H1 (cell line): ENCODE measurements around the gene NACAD. TPM values are rescaled to one million over a fixed set of nuclear protein-coding genes. Genes with fewer than 3 reads are reported as not detected.

Source experiments
- CTCF ChIA-PET: fragments of 300-600 bp; sonication (Branson Sonifier 250); formaldehyde crosslinking; loops from one replicate; lab custom pipeline; 2021; ENCODE audit not compliant: partially characterized antibody; lab: Charles Lee
- POLR2A ChIA-PET: fragments of 300-600 bp; sonication (Branson Sonifier 250); formaldehyde crosslinking; loops from one replicate; lab custom pipeline; 2021; ENCODE audit warnings: inconsistent platforms; ENCODE audit not compliant: partially characterized antibody; lab: Charles Lee
- DNase-seq, 2 experiments: peaks; one replicate each; pipeline versions ENCODE4 v3.0.0 to v3.0.0-alpha.2; 2010 to 2022; ENCODE audit warnings: low spot score in 2 of 2, low read depth in 1 of 2, mixed read lengths in 1 of 2
- FAIRE-seq: peaks from 2 replicates; lab custom pipeline; 2011; peaks lifted over from hg19 to GRCh38; lab: Jason Lieb, UNC
- H2AFZ ChIP-seq: 2 replicates; pipeline ENCODE4 v1.8.1; 2012; ENCODE audit warnings: low read length, inconsistent platforms
- H2AK5ac ChIP-seq: 2 replicates; pipeline ENCODE4 v1.6.1; 2013; ENCODE audit warnings: low read depth, low read length
- H2BK120ac ChIP-seq: replicated peaks from 2 replicates; pipeline ENCODE3; 2013; ENCODE audit warnings: low read depth, low read length, inconsistent platforms
- H2BK12ac ChIP-seq: 2 replicates; pipeline ENCODE4 v1.6.1; 2013; ENCODE audit warnings: low read depth, low read length
- H2BK15ac ChIP-seq: 2 replicates; pipeline ENCODE4 v1.6.1; 2013; ENCODE audit warnings: low read length
- H2BK20ac ChIP-seq: 2 replicates; pipeline ENCODE4 v1.6.1; 2013; ENCODE audit warnings: low read length
- H2BK5ac ChIP-seq: 2 replicates; pipeline ENCODE4 v1.6.1; 2013; ENCODE audit warnings: low read depth, low read length
- H3K14ac ChIP-seq: 2 replicates; pipeline ENCODE4 v1.6.1; 2013; ENCODE audit warnings: inconsistent platforms; ENCODE audit not compliant: insufficient read length
- H3K18ac ChIP-seq: 2 replicates; pipeline ENCODE4 v1.6.1; 2013; ENCODE audit warnings: low read length; ENCODE audit errors: extremely low read depth
- H3K23ac ChIP-seq: 2 replicates; pipeline ENCODE4 v1.6.1; 2013; ENCODE audit warnings: inconsistent platforms; ENCODE audit not compliant: insufficient read length
- H3K23me2 ChIP-seq: 2 replicates; pipeline ENCODE4 v1.6.1; 2013; ENCODE audit warnings: low read depth, low read length
- H3K27ac ChIP-seq: 2 replicates; pipeline ENCODE4 v1.6.1; 2011; ENCODE audit warnings: low read depth, low read length, inconsistent platforms
- H3K27me3 ChIP-seq, 4 experiments: replicated peaks in 1 of 4; 1 replicate in 1 of 4; 2 replicates in 3 of 4; pipeline versions ENCODE4 v1.6.1 to v1.8.1; 2011 to 2013; ENCODE audit warnings: low read length in 3 of 4, mild to moderate bottlenecking in 3 of 4, inconsistent platforms in 2 of 4, mixed read lengths in 2 of 4, moderate library complexity in 1 of 4; ENCODE audit not compliant: control insufficient read depth in 3 of 4, insufficient read depth in 3 of 4; ENCODE audit errors: extremely low read depth in 1 of 4
- H3K36me3 ChIP-seq, 4 experiments: 2 replicates each; pipeline versions ENCODE4 v1.6.1 to v1.8.1; 2011 to 2013; ENCODE audit warnings: mild to moderate bottlenecking in 4 of 4, low read length in 3 of 4, moderate library complexity in 2 of 4, control low read depth in 1 of 4, inconsistent platforms in 1 of 4; ENCODE audit not compliant: insufficient read depth in 4 of 4, control insufficient read depth in 2 of 4
- H3K4ac ChIP-seq: replicated peaks from 2 replicates; pipeline ENCODE3; 2013; ENCODE audit warnings: low read length, low read depth, mixed read lengths, inconsistent platforms; ENCODE audit not compliant: insufficient read length
- H3K4me1 ChIP-seq, 4 experiments: replicated peaks in 1 of 4; 1 replicate in 1 of 4; 2 replicates in 3 of 4; pipeline versions ENCODE4 v1.6.1 to v1.8.1; 2011 to 2013; ENCODE audit warnings: low read length in 3 of 4, inconsistent platforms in 2 of 4, mixed read lengths in 1 of 4; ENCODE audit not compliant: insufficient read depth in 4 of 4, control insufficient read depth in 3 of 4
- H3K4me2 ChIP-seq, 2 experiments: 2 replicates each; pipeline versions ENCODE4 v1.6.1 to v1.8.1; 2011 to 2013; ENCODE audit warnings: low read depth in 2 of 2, low read length in 2 of 2, control low read depth in 1 of 2, inconsistent platforms in 1 of 2, mild to moderate bottlenecking in 1 of 2; ENCODE audit not compliant: insufficient read depth in 1 of 2
- H3K4me3 ChIP-seq, 4 experiments: fragments of 200-600, 300-600 bp in 1 of 4; sonication (generic), shearing (Covaris generic), sonication (Bioruptor Twin) in 1 of 4; 2 replicates each; pipeline versions ENCODE4 v1.5.1 to v1.8.1; 2011 to 2016; ENCODE audit warnings: low read length in 4 of 4, low read depth in 3 of 4, control low read depth in 2 of 4, inconsistent platforms in 2 of 4, mild to moderate bottlenecking in 2 of 4, mixed read lengths in 1 of 4, moderate library complexity in 1 of 4; ENCODE audit not compliant: insufficient read depth in 2 of 4; ENCODE audit errors: extremely low read depth in 1 of 4
- H3K56ac ChIP-seq: replicated peaks from 2 replicates; pipeline ENCODE3; 2013; ENCODE audit warnings: low read depth, mild to moderate bottlenecking, mixed read lengths, low read length, inconsistent platforms; ENCODE audit not compliant: insufficient read length
- H3K79me1 ChIP-seq: 2 replicates; pipeline ENCODE4 v1.6.1; 2013; ENCODE audit warnings: low read depth, low read length, control low read depth
- H3K79me2 ChIP-seq, 2 experiments: 2 replicates each; pipeline versions ENCODE4 v1.6.1 to v1.8.1; 2012 to 2013; ENCODE audit warnings: low read length in 2 of 2, mild to moderate bottlenecking in 2 of 2, inconsistent platforms in 1 of 2; ENCODE audit not compliant: insufficient read depth in 2 of 2, control insufficient read depth in 1 of 2
- H3K9ac ChIP-seq, 4 experiments: replicated peaks in 1 of 4; 1 replicate in 1 of 4; 2 replicates in 3 of 4; pipeline versions ENCODE4 v1.6.1 to v1.8.1; 2011 to 2013; ENCODE audit warnings: low read depth in 3 of 4, low read length in 3 of 4, control low read depth in 2 of 4, mild to moderate bottlenecking in 2 of 4, moderate library complexity in 2 of 4, inconsistent platforms in 1 of 4; ENCODE audit errors: extremely low read depth in 1 of 4
- H3K9me3 ChIP-seq, 2 experiments: 2 replicates each; pipeline versions ENCODE4 v1.6.1 to v1.8.1; 2012 to 2013; ENCODE audit warnings: mild to moderate bottlenecking in 2 of 2, moderate library complexity in 2 of 2, control low read depth in 1 of 2, inconsistent platforms in 1 of 2, low read depth in 1 of 2, low read length in 1 of 2, mixed read lengths in 1 of 2; ENCODE audit not compliant: insufficient read depth in 2 of 2
- H4K20me1 ChIP-seq, 2 experiments: replicated peaks in 1 of 2; 2 replicates each; pipeline versions ENCODE3 to v1.8.1; 2011 to 2013; ENCODE audit warnings: inconsistent platforms in 2 of 2, low read length in 2 of 2, mild to moderate bottlenecking in 1 of 2; ENCODE audit not compliant: insufficient read depth in 2 of 2, control insufficient read depth in 1 of 2
- H4K5ac ChIP-seq: 2 replicates; pipeline ENCODE4 v1.6.1; 2013; ENCODE audit warnings: low read length, low read depth, mixed read lengths, inconsistent platforms; ENCODE audit not compliant: insufficient read length
- H4K8ac ChIP-seq: 2 replicates; pipeline ENCODE4 v1.8.0; 2013; ENCODE audit warnings: mild to moderate bottlenecking, moderate library complexity, low read length, inconsistent platforms; ENCODE audit not compliant: insufficient read depth; ENCODE audit errors: extremely low read depth
- H4K91ac ChIP-seq: replicated peaks from 2 replicates; pipeline ENCODE3; 2013; ENCODE audit warnings: low read length, mixed read lengths, inconsistent platforms; ENCODE audit not compliant: insufficient read length
- CEBPB ChIP-seq: IDR thresholded peaks from 2 replicates; pipeline ENCODE4 v1.6.1; 2012; ENCODE audit warnings: low read depth, low read length
- CREB1 ChIP-seq: IDR thresholded peaks from 2 replicates; pipeline ENCODE4 v1.6.1; 2012; ENCODE audit warnings: inconsistent platforms
- EZH2 ChIP-seq: fragments of 200-600 bp; sonication (generic); IDR thresholded peaks from 2 replicates; pipeline ENCODE4 v1.7.1; 2012; ENCODE audit warnings: low read depth, mild to moderate bottlenecking, moderate library complexity, low read length, inconsistent platforms; ENCODE audit not compliant: severe bottlenecking
- MAFK ChIP-seq: IDR thresholded peaks from 2 replicates; pipeline ENCODE4 v1.6.1; 2012; ENCODE audit warnings: low read depth, mild to moderate bottlenecking, improper control_type of control experiment, low read length
- NRF1 ChIP-seq: IDR thresholded peaks from 2 replicates; pipeline ENCODE4 v1.6.1; 2011; ENCODE audit warnings: mild to moderate bottlenecking, low read depth, low read length, improper control_type of control experiment
- POU5F1 ChIP-seq: IDR thresholded peaks from 2 replicates; pipeline ENCODE4 v1.6.1; 2011; ENCODE audit warnings: low read depth, mild to moderate bottlenecking, low read length, moderate library complexity
- RNF2 ChIP-seq: fragments of 200-900, 300-1000 bp; sonication (generic); IDR thresholded peaks from 2 replicates; pipeline ENCODE4 v1.7.1; 2016; ENCODE audit warnings: borderline replicate concordance, low read depth, mild to moderate bottlenecking, antibody characterized with exemption, low read length; ENCODE audit not compliant: poor library complexity, severe bottlenecking; ENCODE audit errors: missing control alignments
- SAP30 ChIP-seq: fragments of 300-600 bp; sonication (generic); IDR thresholded peaks from 2 replicates; pipeline ENCODE4 v1.7.1; 2012; ENCODE audit warnings: low read length, moderate library complexity, mild to moderate bottlenecking, inconsistent platforms; ENCODE audit not compliant: insufficient read depth, insufficient replicate concordance
- SIRT6 ChIP-seq: IDR thresholded peaks from one replicate; pipeline ENCODE4 v1.7.1; 2012; ENCODE audit warnings: low read length, inconsistent platforms
- SP2 ChIP-seq: IDR thresholded peaks from 2 replicates; pipeline ENCODE4 v1.6.1; 2012; ENCODE audit warnings: mild to moderate bottlenecking, low read length, inconsistent platforms
- TBP ChIP-seq: IDR thresholded peaks from 2 replicates; pipeline ENCODE4 v1.6.1; 2011; ENCODE audit warnings: low read depth, low read length, improper control_type of control experiment
- YY1 ChIP-seq: IDR thresholded peaks from 2 replicates; pipeline ENCODE4 v1.6.1; 2011; ENCODE audit warnings: low read depth, mild to moderate bottlenecking, low read length
- ZNF274 ChIP-seq: IDR thresholded peaks from 2 replicates; pipeline ENCODE4 v1.7.0; 2012; ENCODE audit warnings: low read length, borderline replicate concordance; ENCODE audit errors: extremely low read depth
- WGBS, 2 experiments: shearing (Covaris generic) in 1 of 2; methylation state at CpG; one replicate each; pipeline versions ENCODE4 v1.1.6 to v1.1.7; 2013 to 2015; ENCODE audit warnings: low lambda C conversion rate in 2 of 2, mixed read lengths in 2 of 2, inconsistent platforms in 1 of 2, low coverage in 1 of 2, missing lambda C conversion rate in 1 of 2; ENCODE audit not compliant: insufficient replicate concordance in 2 of 2, insufficient coverage in 1 of 2, insufficient read length in 1 of 2; ENCODE audit errors: extremely low coverage in 1 of 2, missing lambda C conversion rate in 1 of 2; 5-methylcytosine and 5-hydroxymethylcytosine counted together
- polyA plus RNA-seq, 7 experiments: library from polyadenylated mRNA; depleted of rRNA in 3 of 7; stranded (reverse) in 5 of 7; unstranded in 2 of 7; fragments of >200 nt in 5 of 7; fragments of 200-250 nt in 2 of 7; gene quantifications; 1 replicate in 5 of 7; 2 replicates in 1 of 7; 4 replicates in 1 of 7; pipeline versions ENCODE4 v1.2.1 to v1.2.3, GENCODE V29; 2011 to 2013; ENCODE audit warnings: missing spikeins in 2 of 7, mixed read lengths in 2 of 7
- total RNA-seq: library from RNA; stranded (reverse); fragmentation: NEBNext Ultra II Directional; extraction: Animal tissue kit (Norgen Biotek cat#: 25700); gene quantifications from 2 replicates; pipeline ENCODE4 v1.2.1, GENCODE V29; 2021

The NACAD gene
- total and polyA plus RNA-seq, 2 of the 8 experiments (the other 6 are each of a cell fraction or from before 2014, with no cell fraction given) = 1.3 to 6.0 TPM

DNA sequence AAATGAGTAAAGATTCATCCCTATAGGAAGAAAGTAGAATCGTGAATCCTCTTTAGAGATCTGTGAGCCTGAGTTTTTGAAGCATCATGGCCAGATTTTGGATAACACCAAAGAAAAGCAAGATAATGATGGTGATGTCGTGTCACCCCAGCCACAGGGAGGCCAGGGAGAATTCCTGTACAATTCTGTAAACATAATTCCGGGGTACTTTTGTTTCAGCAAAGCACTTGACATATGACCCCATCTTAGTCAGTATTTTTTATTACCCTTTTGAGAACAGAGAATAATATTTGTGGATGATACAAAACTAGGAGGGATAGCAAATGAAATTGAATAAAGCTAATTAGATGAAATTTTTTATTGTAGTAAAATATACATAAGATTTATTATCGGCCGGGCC is 33.8 kb downstream of the NACAD start:
- FAIRE-seq (no peak), DNase-seq (no peak)
- Histone ChIP-seq H3K4ac (no peak overlapping the region), H4K91ac (no peak overlapping the region), H3K14ac (no peak overlapping the region), H2AK5ac (no peak overlapping the region), H3K9me3 (no peaks in the 10 kb centered on the region), H3K18ac (no peak overlapping the region), H3K79me2 (no peaks in the 10 kb centered on the region), H4K5ac (no peak overlapping the region), H3K9ac (no peak overlapping the region), H2BK15ac (no peak overlapping the region), H3K27ac (no peak overlapping the region), H2AFZ (no peak overlapping the region), H3K23ac (no peak overlapping the region), H4K8ac (no peak overlapping the region), H3K4me3 (no peak overlapping the region), H3K4me2 (no peak overlapping the region), H2BK12ac (no peak overlapping the region), H3K79me1 (no peaks in the 10 kb centered on the region; the same call in 1 of the 2 replicates), H3K36me3 (peaks cover 0 to 3% (median 0%) of the 10 kb centered on the region in 4 experiments; a peak in 1 of 8 replicates), H2BK5ac (no peak overlapping the region), H4K20me1 (peaks cover 2 to 7% of the 10 kb centered on the region in 2 experiments), H2BK20ac (no peak overlapping the region), H3K56ac (no peak overlapping the region), H2BK120ac (no peak overlapping the region), H3K27me3 (no peaks in the 10 kb centered on the region), H3K4me1 (no peaks in the 10 kb centered on the region), H3K23me2 (no peaks in the 10 kb centered on the region)
- WGBS, 2 experiments = 85% methylated on average over 5 of the region's 5 CpGs; no CpG with 5 or more reads in 1 of the 2 experiments
- CTCF ChIA-PET = no interaction called here
- POLR2A ChIA-PET = interaction anchor here (1.0 to 1.8 kb wide), 3 partner anchors 11 to 258 kb away, joined by 3 to 6 read pairs (median 3); no protein-coding TSS in a partner anchor
- no peak for TF ChIP-seq EZH2
- no peak for TF ChIP-seq NRF1
- no peak for TF ChIP-seq SP2
- TF ChIP-seq MAFK = no peak
- TF ChIP-seq CREB1 = no peak
- TF ChIP-seq ZNF274 = no peak
- TF ChIP-seq YY1 = no peak
- TF ChIP-seq TBP = no peak
- TF ChIP-seq SIRT6 = no peak
- TF ChIP-seq RNF2 = no peak
- TF ChIP-seq POU5F1 = no peak
- no peak for TF ChIP-seq SAP30
- no peak for TF ChIP-seq CEBPB
